CD4-positive, alpha-beta T cell treated with Interleukin-4 for 1 hour (primary cell): ENCODE measurements around the gene KBTBD4.

ENCODE experiments used
- DNase-seq, 2 donors: peaks; one replicate each; pipeline ENCODE4 v3.0.0-alpha.2; 2020 to 2022

KBTBD4 gene

DNA sequence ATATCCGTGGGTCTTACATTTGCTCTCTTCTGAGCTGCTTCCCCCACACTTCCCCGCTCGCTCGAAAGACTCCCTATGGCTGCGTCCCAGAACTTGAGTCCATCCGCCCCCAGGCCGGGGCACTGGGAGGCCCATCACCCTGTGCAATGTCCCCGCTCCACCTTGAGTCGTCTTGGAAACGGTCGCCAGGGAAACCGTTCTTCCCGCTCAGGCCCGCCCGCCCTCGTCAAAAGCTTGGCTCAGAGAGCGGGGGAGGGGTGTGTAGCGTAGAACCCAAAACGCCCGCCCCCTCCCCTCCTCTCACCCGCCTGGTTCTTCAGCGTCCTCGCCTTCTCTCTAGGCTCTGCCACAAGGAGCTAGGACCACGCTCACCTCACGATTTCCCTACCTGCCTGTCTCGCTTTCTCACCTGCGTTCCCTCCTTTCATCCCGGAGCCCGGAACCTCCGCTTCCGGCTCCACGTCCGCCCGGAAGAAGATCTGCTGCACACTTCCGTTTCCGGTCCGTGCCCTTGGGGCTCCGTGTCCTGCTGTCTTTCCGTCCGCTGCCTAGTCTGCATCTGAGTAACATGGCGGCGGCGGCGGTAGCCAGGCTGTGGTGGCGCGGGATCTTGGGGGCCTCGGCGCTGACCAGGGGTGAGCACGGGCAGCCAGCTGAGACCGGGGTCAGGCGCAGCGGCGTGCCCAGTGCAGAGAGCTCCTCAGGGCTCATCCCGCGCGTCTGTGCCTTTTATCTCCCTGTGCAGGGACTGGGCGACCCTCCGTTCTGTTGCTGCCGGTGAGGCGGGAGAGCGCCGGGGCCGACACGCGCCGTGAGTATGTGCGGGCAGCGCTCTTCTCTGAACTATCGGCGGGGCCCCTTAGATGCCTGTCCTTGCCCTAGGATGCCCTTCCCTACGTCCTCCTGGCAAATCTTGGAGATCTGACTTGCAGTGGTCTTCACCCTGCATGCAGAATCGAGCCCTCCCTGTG is at the start of gene KBTBD4, which contains the start of gene NDUFS3:
KBTBD4 (minus strand) TSS at position 447 of the 971 bp plus-strand sequence; CDS start at position 428, 19 bp downstream.
NDUFS3 (plus strand) TSS at position 551 of the 971 bp plus-strand sequence; CDS start at position 569, 18 bp downstream.
- DNase-seq, result peak; percentile 86 to 92

DNA sequence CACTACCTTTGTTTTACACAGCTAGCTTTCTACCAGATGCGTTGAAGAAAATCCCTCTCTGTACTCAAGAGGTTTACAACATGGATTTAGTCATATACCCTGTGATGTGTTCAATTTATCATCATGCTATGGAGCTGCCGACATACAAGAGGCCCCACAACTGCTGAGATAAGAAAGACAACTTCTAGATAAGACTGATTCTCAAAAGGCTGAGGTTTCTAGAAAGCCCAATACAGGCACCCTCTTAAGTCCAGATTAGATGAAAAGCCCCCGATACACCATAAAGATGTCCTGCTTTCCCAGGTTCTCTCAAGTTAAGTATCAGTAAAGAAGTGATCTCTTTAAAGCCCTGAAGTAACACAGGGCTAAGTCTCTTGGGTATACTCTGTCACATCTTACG is 49.3 kb upstream of the KBTBD4 start:
- DNase-seq, result no peak

DNA sequence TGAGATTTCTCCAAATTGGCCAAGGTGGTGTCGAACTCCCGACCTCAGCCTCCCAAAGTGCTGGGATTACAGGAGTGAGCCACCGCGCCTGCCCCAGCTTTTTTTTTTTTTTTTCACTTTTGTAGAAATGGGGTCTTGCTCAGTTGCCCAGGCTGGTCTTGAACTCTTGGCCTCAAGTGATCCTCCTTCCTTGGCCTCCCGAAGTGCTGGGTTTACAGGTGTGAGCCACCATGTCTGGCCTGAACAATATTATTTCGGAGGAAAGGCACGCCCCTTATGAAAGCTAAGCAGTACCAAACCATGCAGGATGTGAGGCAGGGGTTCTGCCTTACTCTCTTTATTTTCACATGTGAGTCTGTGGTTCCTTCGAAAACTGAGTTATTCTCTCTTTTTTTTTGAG is 47.5 kb upstream of the KBTBD4 start:
- DNase-seq, result no peak

DNA sequence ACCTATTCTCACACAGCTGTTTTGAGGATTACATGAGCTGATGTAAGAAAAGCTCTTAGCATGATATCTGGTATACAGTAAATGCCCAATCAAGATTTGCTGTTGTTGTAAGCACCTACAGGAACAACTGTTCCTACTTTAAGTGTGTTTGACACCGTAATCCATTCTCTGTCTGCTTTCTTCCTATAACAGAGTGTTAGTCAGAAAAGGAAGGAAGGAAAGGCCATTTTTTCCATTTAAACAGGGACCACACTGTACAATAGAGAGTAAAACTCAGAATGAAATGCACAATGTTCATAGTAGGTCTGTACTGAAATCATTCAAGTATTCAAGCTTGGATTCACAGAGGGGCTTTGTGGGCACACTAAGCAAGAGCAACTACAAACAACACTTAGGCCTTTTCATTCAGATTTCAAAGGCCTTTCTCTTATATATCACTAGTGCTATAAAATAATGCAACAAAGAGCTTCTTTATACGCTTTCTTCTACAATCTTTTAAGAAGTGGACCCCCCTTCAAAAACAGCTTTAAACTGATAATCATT is 42.1 kb upstream of the KBTBD4 start:
- DNase-seq, result no peak

DNA sequence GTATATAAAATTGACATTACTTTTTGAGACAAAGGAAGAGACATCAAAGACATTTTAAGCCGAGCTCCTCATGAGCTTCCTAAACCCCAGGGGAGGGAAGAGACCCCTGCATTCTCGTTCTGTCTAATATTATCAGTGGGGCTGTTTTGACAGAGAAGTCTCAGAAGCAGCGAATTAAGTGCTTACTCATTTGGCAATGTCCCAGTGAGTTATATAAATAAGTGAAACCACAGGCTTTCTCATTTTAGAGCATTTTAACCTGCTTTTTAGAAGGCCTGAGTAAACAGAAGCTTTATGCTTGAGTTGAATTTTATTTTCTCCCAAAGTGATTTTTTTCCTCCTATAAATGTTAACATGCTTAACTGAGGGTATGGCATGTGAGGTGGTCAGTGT is 38.6 kb upstream of the KBTBD4 start:
- no peak for DNase-seq

DNA sequence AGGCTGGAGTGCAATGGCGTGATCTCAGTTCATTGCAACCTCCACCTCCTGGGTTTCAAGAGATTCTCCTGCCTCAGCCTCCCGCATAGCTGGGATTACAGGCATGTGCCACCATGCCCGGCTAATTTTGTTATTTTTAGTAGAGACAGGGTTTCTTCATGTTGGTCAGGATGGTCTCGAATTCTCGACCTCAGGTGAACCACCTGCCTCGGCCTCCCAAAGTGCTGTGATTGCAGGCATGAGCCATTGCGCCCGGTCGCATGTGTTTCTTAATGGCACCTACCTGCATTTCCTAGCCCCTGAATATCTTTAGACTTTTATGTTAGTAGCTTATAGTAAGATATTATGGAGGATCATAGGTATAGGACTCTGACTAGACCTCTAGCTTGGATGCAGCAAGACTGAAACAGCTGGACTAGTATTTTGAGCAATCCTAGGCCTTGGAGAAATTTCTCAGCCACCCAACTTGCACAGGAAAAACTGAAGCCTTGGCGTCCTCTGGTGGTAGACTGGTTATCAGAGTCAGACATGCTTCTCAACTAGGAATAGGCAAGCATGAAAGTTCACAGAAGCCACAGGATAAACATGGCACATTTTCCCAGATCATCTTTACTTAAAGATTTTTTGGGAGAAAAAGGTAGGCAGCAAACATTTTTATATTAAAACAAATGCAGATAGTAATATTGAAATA is 38.1 kb upstream of the KBTBD4 start:
- DNase-seq, result peak in 1 of 2 donors; percentile 17

DNA sequence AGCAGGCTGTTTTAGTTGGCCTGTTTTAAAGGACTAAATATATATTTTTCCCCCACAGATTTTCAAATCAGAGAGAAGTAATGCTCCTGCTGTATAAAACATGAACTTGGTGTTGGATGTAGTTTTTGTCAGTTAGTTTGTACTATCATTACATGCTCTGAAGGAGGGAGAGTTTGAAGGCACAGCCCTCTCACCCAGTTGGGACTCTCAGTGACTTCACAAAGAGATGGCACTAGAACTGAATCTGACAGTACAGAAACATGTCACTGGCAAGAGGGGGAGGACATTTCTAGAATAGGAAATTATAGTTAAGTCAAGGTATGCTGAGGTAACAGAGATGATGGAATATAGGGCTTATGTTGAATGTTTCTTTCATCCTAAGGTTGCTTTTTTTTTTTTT is 36.5 kb upstream of the KBTBD4 start:
- no peak for DNase-seq

DNA sequence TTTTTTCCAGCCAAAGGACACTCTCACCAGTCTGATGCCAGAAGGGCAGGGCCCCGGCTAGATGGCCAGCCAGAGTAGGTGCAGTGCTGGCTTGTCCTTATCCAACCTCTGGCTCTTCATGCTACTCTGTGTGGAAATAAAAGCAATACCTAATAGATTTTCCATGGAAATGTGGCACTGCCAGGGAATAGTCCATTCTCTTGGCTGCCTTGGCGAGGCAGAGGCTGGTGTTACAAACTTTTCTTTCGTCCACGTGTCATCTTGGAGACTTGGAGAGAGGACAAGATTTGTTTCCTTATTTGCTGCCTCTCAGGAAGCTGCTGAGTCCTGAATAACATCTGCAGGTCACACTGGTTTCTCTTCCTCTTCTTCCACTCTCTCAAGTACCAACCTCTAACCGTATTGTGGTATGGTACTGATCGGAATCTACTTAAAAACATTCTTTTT is 32.6 kb upstream of the KBTBD4 start:
- no peak for DNase-seq

DNA sequence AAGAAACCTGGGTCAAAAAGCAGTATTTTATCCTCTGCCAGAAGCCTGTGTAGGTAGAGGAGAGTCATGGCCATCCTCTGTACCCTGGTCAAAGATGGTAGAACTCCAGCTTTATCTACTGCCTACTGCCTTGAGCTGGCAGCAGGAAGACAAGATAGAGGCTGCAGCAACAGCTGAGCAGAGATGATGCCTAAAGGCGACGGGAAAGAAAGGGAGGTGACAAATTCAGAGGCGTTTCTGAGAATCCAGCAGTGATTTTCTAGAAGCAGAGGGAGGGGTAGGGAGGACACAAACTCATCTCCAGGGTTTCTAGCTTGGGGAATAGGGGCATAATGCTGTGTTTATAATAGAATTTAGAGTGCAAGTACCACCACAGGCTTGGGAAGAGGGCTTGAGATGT is 30.9 kb upstream of the KBTBD4 start:
- DNase-seq, result no peak

DNA sequence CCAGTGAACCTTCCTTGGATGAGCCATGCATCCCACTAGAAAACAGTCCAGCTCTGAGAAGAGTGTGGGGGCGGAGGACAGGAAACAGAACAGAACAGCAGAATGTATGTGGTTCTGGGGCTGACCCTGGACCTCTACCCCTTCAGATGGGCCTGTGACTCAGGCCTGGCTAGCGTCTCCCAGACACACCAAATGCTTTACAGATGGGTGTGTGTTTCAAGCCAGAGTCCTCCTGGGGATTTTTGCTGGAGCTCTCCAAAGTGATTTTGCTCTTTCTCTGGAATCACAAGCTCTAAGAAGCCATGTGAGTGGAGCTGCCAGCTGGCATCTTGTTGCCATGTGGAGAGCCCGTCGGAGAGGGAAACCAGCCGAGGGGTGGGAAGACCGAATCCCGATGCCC is 28.6 kb upstream of the KBTBD4 start:
- DNase-seq, result no peak

DNA sequence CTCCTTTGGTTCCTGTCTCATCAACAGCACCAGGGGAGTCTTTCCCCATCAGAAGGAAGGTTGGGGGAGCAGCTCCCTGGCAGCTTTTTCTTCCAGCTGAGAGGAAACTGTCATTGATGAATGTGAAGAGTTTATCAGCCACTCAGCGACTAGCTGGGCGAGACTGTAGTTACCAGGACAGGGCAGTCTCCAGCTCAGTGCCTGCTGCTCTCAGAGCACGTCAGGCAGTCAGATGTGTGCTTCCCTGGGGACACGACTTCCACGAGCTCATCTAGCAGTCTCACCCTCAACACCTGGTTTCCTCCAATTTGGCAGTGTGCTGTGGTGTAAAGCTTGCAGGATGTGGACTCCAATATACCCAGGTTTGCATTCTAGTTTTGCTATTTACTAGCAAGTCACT is 28.0 kb upstream of the KBTBD4 start:
- no peak for DNase-seq

DNA sequence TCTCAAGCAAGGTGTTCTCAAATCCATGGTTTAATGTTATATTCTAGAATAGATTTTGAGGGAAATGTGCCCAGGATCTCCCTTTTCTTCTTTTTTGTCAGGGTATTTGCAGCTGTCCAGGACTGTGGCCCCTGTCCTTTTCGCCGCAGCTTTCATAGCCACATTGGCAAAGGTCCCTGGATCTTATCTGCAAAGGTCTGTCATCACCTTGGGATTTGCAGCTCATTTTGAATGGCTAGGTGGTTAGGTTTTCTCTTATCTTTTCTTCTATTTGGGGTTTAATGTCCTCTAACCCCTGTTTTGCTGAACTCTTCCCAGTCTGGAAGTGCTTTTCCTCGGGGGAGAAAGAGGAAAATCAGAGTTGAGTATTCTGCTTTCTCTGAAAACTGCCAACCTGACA is 27.2 kb upstream of the KBTBD4 start:
- DNase-seq, result no peak

DNA sequence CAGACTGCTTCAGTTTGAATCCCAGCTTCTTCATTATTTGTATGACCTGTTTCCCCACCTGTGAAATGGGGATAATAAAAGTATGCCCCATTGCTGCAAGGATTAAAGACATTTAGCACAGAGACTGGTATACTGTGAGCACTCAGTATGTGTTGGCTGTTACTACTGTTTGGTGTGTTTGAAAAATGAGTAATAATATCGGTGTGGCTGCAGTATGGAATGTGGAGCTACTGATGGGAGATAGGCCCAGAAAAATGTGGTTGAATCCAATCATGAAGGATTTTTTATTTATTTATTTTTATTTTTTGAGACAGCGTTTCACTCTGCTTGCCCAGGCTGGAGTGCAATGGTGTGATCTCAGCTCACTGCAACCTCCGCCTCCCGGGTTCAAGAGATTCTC is 24.5 kb upstream of the KBTBD4 start:
- no peak for DNase-seq

DNA sequence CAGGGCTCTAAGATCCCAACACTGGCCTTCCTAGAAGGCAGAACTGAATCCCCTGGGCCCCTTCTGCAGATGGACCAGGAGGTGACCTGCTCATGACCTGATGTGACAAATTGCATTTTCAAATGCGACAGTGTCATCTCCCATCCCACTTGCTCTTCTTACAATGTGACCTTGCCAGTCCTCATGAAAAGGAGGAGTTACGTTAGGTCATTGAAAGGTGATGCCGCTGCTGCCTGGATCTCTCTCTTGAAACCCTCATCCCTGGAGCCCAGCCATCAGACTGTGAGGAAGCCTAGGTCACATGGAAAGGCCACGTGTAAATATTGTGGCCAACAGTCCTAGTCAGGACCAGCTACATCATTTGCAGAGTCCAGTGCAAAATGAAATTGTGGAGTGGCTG is 21.1 kb upstream of the KBTBD4 start:
- DNase-seq, result no peak

DNA sequence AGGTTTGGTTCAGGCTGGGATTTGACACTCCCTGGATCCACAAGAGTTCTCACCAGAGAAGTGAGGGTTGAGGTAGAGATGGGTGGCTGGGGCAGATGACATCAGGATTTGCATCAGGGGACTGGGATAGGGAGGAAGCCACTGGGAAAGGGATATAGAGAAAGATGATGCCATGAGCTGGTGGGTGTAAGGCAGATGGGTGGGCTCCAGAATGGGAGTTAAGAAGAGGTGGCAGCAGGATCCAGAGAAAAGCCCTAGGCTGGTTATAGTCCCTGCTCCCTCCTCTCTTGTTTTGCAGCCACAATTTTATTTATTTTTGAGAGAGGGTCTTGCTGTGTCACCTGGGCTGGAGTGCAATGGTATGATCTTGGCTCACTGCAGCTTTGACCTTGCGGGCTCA is 17.2 kb upstream of the KBTBD4 start:
- no peak for DNase-seq

DNA sequence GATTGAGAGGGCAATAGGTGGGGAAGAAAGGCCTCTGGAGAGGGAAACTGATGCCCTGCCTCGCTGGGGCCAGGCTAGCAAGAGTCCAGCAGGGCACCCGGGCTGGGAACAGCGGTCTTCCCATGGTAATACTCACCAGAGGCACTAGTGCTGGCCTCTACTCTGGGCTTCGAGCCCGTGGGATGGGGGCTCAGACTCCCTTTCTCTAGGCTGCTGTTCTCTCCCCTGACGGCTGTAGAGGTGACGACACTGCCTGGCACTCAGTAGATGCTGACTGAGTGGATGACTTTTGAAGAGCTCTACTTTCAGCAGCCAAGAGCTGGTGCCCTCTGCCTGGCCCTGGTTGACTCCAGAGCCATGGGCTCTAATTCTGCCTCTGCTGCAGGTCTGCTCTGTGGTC is 16.3 kb upstream of the KBTBD4 start:
- DNase-seq, result no peak

DNA sequence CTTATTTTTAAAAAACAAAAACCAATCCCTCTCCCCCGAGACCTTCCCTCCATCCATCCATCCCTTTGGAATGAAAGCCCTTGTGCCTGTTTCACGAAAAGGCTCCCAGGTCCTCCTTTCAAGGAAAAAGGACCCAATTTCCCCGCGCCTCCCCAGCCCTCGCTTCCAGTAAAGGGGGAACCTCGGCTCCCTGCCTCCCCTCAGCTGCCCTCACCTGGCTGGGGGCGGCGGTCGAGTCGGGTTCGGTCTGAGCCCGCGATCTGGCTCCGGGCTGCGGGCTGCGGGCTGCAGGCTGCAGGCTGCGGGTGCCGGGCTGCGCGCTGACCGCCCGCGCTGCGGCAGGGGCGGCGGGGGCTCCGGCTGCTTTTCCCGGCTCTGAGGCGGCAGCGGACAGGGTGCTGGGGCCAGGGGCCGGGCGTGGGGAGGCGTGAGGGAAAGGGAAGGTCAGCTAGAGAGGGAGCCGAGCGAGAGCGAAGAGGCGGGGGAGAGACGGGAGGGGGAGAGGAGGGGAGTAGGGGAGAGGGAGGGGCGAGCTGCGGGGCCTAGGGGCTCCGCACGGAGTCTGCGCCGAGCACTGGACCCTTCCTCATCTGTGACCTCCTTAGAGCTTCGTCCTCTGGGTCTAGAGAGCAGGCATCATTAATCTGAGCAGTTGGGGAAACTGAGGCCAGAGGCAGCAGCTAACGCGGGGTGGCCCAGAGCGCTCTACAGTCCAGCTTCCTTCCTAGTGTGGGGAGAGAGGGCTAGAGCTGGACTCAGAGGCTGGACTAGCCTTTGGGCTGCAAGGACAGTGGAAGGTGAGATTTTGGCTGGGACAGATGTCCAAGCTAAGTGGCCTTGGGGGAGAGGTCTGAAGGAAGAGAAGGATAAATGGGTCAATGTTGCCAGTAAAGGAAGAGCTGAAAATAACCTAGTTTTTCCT is 15.4 kb upstream of the KBTBD4 start, which contains the start of gene C1QTNF4:
C1QTNF4 (minus strand) TSS at position 478 of the 922 bp plus-strand sequence. CDS start 3,601 bp downstream, outside the sequence.
- no peak for DNase-seq

DNA sequence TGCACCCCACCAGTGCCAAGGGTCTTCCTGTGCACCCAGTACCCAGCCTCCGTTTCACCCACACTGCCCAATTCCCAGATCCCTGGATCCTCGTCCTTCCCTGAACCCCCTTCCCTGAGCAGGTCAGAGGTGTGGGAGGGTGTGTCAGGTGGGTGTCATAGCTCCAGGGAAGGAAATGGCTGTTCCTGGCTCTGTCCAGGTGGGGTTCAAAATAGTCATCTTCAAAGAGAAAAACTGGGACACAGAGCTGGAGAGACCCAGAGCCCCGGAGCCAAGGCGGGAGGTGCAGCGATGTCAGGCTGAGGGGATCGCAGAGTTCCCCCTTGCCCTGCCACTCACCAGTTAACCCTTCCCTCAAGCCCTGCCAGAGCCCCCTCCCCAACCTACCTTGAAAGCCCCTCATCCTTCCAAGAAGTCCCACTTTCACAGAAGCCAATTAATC is 14.7 kb upstream of the KBTBD4 start:
- DNase-seq, result no peak

DNA sequence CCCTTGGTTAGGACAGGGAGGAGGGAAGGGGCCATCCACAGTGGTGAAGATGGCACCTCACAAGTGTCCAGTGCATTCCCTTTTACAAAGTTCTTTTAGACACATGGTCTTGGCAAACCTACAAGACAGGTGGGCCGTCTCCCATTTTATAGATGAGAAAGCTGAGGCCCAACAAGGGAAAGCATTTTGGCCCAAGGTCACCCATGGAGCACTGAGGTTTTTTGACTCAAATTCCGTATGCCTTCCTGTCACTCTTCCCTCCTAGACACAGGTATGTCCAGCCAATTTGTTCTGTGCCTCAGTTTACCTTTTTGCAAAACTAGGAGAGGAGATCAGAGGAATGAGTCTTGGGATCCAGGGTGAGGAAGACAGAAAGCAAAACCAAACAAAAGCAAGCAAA is 14.2 kb upstream of the KBTBD4 start:
- DNase-seq, result no peak

DNA sequence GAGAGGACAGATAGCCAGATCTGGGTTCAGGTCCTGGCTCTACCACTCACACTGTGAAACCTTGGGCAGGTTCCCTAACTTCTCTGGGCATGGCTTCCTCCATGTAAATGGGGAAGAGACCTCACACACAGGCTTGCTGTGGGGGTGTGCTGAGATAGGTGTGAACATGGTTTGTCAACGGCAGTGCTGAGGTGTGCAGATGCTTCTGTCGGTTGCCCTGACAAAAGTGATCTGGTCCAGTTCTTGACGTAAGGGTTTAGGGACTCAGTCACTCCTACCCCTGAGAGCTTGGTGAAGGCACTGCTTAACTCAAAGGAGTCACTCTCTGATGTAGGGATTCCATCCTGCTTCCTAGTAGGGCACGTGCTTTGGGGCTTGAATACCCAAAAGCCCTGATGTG is 13.5 kb upstream of the KBTBD4 start:
- DNase-seq, result no peak

DNA sequence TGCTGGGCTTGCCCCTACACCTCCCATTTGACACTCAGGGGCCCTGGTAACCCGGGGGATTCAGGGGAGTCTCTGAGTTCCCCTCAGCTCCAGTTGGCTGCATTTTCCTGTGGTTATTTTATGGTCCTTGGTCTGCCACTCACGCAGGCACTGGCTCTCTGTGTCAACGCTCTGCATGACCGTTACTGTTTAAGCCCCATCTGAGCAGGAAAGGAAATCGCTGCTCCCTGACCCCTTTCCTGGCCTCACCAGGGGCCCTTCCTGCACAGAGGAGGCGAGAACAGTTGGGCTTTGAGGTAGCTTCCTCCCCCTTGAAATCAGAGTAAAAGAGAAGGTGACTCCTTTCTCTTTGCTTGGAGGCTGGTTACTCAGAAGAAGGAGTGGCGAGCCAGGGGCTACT is 13.0 kb upstream of the KBTBD4 start:
- no peak for DNase-seq
